Stomach (tissue), 9 donors: ENCODE measurements around the gene JSRP1. TPM values are rescaled to one million over a fixed set of nuclear protein-coding genes. Genes with fewer than 3 reads are reported as not detected.

Experiments used
- DNase-seq, 2 donors: peaks; one replicate each; pipeline versions ENCODE4 v3.0.0 to v3.0.0-alpha.2; 2013 to 2019
- H3K27ac ChIP-seq, 5 donors: fragments of 200-600 bp in 4 of 5; sonication (generic) in 4 of 5; one replicate each; pipeline ENCODE4 v1.5.1; 2013 to 2019; ENCODE audit warnings: mild to moderate bottlenecking in 1 of 5, moderate library complexity in 1 of 5
- H3K27me3 ChIP-seq, 3 donors: fragments of 200-600 bp; sonication (generic); one replicate each; pipeline ENCODE4 v1.5.1; 2017 to 2019; ENCODE audit warnings: mixed run types in 1 of 3
- H3K36me3 ChIP-seq, 4 donors: fragments of 200-600 bp; sonication (generic); 1 replicate in 3 of 4; 2 replicates in 1 of 4; pipeline ENCODE4 v1.5.1; 2016 to 2019
- H3K4me1 ChIP-seq, 4 donors: fragments of 200-600 bp; sonication (generic); one replicate each; pipeline ENCODE4 v1.5.1; 2016 to 2019
- H3K4me3 ChIP-seq, 4 donors: fragments of 200-600 bp; sonication (generic) in 3 of 4; one replicate each; pipeline ENCODE4 v1.5.1; 2016 to 2019; ENCODE audit warnings: mild to moderate bottlenecking in 1 of 4
- H3K9me3 ChIP-seq, 4 donors: fragments of 200-600 bp; sonication (generic); one replicate each; pipeline ENCODE4 v1.5.1; 2016 to 2019
- EP300 ChIP-seq: sonication (generic); formaldehyde crosslinking; IDR thresholded peaks from one replicate; pipeline ENCODE4 v1.6.1; 2017; ENCODE audit warnings: antibody characterized with exemption
- POLR2A ChIP-seq, 4 donors: fragments of 450-650 bp; IDR thresholded peaks; one replicate each; pipeline ENCODE4 v1.6.1; 2016; ENCODE audit warnings: antibody characterized with exemption in 4 of 4, control low read depth in 2 of 4, mild to moderate bottlenecking in 1 of 4, moderate library complexity in 1 of 4
- POLR2AphosphoS5 ChIP-seq, 3 donors: sonication (generic); formaldehyde crosslinking; IDR thresholded peaks; one replicate each; pipeline ENCODE4 v1.6.1; 2016; ENCODE audit warnings: antibody characterized with exemption in 3 of 3
- WGBS, 5 donors: extraction: QIAGEN DNeasy Blood & Tissue Kit in 3 of 5; methylation state at CpG; one replicate each; pipeline versions ENCODE4 v1.1.5 to v1.1.7; 2013 to 2018; 5-methylcytosine and 5-hydroxymethylcytosine counted together
- intact Hi-C: fragments of 100-400 bp; cut with DNase I; formaldehyde crosslinking; loops from one replicate; pipeline ENCODE4 v1.15.1; 2023; ENCODE audit warnings: low total_unique reads
- polyA plus RNA-seq, 3 donors: library from polyadenylated mRNA; stranded (reverse); fragments of 200-250 nt; gene quantifications; one replicate each; pipeline ENCODE4 v1.2.3, GENCODE V29; 2013
- total RNA-seq, 5 donors: library from RNA; depleted of rRNA; stranded (reverse); fragments of >200 nt; gene quantifications; one replicate each; pipeline versions ENCODE4 v1.1.0 to v1.2.3, GENCODE V29; 2014 to 2016
- TF ChIP-seq, protein P1 (sequence below), 7 experiments: fragments of 450-650 bp in 4 of 7; fragments of 200-600 bp in 3 of 7; sonication (generic) in 3 of 7; IDR thresholded peaks; one replicate each; pipeline ENCODE4 v1.5.1; 2016 to 2019; ENCODE audit warnings: antibody characterized with exemption in 7 of 7, control low read depth in 2 of 7, mild to moderate bottlenecking in 1 of 7
- donor health status: healthy with polysubstance abuse.
- donor health status: Bipolar disorder and iron deficiency.
- donor health status: healthy.

JSRP1 gene
- total and polyA plus RNA-seq, 8 donors = 0.58 to 0.75 (median 0.68) TPM; not detected in 5

DNA sequence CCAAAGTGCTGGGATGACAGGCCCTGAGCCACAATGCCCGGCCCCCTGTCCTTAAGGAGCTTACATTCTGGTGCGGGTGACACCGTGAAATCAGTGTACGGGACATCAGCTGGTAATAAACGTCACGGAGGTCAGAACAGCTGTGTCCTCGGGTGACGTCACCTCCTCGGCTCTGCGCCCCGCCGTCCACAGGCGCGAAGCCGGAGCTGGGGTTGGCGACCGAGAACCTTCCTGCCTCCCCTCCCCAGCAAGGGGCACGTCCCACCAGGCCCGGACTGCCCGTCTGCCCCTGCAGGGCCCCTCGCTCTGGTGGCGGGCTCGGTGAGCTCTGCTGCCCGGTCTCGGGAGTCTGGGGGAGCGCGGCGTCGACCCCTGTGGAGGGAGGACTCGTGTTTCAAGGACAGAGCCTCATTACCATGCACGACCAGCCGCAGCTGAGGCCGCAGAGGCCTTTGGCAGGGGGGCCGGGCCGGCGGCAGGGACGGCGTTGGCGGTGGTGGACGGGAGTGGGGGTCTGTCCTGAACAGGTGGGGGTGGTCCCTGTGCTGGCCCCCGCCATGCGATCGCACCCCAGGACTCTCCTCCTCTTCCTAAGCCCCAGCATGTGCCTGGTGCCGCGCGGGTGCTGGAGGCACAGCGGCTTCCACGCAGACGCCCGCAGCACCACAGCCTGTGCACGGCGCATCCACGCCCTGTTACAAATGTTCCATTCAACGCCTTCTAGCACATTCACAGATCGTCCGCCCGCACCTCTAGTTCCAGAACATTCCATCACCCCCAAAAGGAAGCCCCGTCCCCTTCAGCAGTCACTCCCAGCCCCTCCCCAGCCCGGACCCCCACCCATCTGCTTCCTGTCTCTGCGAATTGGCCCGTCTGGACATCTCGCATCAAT lies 46.3 kb upstream of the JSRP1 start:
- 11 to 22% (median 17%) methylated on average over 23 to 62 of the region's 62 CpGs for WGBS, 5 donors
- H3K27ac ChIP-seq = no peak overlapping the region
- H3K4me1 ChIP-seq = peaks cover 0 to 14% (median 11%) of the 10 kb centered on the region in 4 donors
- H3K9me3 ChIP-seq = no peaks in the 10 kb centered on the region
- peak overlapping the region in 1 of 4 donors; percentile 19 for H3K4me3 ChIP-seq
- no peak for TF ChIP-seq POLR2AphosphoS5 (IDR thresholded peaks at IDR 0.05)
- no peak for TF ChIP-seq EP300
- TF ChIP-seq, protein P1, sequence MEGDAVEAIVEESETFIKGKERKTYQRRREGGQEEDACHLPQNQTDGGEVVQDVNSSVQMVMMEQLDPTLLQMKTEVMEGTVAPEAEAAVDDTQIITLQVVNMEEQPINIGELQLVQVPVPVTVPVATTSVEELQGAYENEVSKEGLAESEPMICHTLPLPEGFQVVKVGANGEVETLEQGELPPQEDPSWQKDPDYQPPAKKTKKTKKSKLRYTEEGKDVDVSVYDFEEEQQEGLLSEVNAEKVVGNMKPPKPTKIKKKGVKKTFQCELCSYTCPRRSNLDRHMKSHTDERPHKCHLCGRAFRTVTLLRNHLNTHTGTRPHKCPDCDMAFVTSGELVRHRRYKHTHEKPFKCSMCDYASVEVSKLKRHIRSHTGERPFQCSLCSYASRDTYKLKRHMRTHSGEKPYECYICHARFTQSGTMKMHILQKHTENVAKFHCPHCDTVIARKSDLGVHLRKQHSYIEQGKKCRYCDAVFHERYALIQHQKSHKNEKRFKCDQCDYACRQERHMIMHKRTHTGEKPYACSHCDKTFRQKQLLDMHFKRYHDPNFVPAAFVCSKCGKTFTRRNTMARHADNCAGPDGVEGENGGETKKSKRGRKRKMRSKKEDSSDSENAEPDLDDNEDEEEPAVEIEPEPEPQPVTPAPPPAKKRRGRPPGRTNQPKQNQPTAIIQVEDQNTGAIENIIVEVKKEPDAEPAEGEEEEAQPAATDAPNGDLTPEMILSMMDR (IDR thresholded peaks at IDR 0.05) = no peak
- H3K36me3 ChIP-seq = no peaks in the 10 kb centered on the region
- peaks cover 5 to 66% (median 42%) of the 10 kb centered on the region in 3 donors for H3K27me3 ChIP-seq
- peak; percentile 47 to 83 for DNase-seq
- intact Hi-C loops = no loop called here

- no peak overlapping the region for H3K27ac ChIP-seq
- TF ChIP-seq, protein P1 (IDR thresholded peaks at IDR 0.05) = no peak
- TF ChIP-seq POLR2A (IDR thresholded peaks at IDR 0.05) (no peak), EP300 (no peak), POLR2AphosphoS5 (IDR thresholded peaks at IDR 0.05) (no peak)
- no peaks in the 10 kb centered on the region for H3K36me3 ChIP-seq
- peaks cover 0 to 11% (median 9%) of the 10 kb centered on the region in 4 donors for H3K4me1 ChIP-seq
- H3K27me3 ChIP-seq = peaks cover 0 to 55% (median 33%) of the 10 kb centered on the region in 3 donors
- intact Hi-C loops = no loop called here
- H3K9me3 ChIP-seq = no peaks in the 10 kb centered on the region
- 66 to 81% (median 71%) methylated on average over 16 to 17 of the region's 17 CpGs for WGBS, 5 donors
- DNase-seq = no peak
- H3K4me3 ChIP-seq = no peak overlapping the region
Observed at GRCh38 chr19:2300533-2300932, 44.3 kb upstream of the JSRP1 start.

- 73 to 88% (median 77%) methylated on average over 16 of the region's 16 CpGs for WGBS, 5 donors
- H3K9me3 ChIP-seq = no peaks in the 10 kb centered on the region
- H3K36me3 ChIP-seq = no peaks in the 10 kb centered on the region
- peaks cover 3 to 64% (median 31%) of the 10 kb centered on the region in 3 donors for H3K27me3 ChIP-seq
- H3K4me1 ChIP-seq = peaks cover 6 to 29% (median 22%) of the 10 kb centered on the region in 4 donors
- no peak for DNase-seq
- H3K27ac ChIP-seq = no peak overlapping the region
- no peak overlapping the region for H3K4me3 ChIP-seq
- intact Hi-C loops = no loop called here
- no peak for TF ChIP-seq EP300
- TF ChIP-seq POLR2AphosphoS5 (IDR thresholded peaks at IDR 0.05) = no peak
- TF ChIP-seq POLR2A (IDR thresholded peaks at IDR 0.05) = no peak
- TF ChIP-seq, protein P1 (IDR thresholded peaks at IDR 0.05) = no peak
Observed at GRCh38 chr19:2296141-2296540, 39.9 kb upstream of the JSRP1 start.

DNA sequence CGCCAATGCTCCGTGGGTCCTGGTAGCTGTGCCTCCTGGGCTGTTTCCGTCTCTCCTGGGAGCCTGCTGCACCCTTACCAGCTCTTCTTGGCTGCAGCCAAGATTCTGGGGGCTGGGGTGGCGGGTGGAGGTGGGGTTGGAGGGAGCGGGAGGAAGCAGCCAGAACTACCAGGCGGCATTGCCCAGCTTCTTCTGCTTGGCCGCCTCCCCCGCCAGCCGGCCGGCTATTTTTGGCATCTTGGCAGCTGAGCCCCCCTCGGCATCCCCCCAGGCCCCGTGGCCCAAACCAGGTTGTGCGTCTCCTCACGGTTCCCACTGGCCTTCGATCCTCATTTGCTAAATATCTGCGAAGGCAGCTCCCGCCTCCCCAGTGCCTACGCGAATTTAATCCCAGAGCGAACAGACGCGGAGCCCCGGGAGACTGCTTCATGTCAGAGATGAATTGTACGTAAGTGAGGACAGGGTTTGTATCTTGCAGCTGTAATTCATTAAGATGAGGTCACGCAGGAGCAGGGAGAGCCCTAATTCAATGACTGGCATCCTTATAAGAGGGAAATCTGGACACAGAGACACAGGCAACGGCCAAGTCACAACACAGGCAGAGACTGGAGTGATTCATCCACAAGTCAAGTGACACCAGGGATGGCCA lies 38.6 kb upstream of the JSRP1 start:
- TF ChIP-seq, protein P1 (IDR thresholded peaks at IDR 0.05) = no peak
- TF ChIP-seq POLR2AphosphoS5 (IDR thresholded peaks at IDR 0.05) (no peak), EP300 (no peak), POLR2A (IDR thresholded peaks at IDR 0.05) (no peak)
- Histone ChIP-seq H3K4me3 (peak overlapping the region in 2 of 4 donors; percentile 11 to 20), H3K36me3 (no peaks in the 10 kb centered on the region), H3K9me3 (no peaks in the 10 kb centered on the region), H3K4me1 (peaks cover 20 to 43% (median 36%) of the 10 kb centered on the region in 4 donors), H3K27me3 (peaks cover 15 to 67% (median 38%) of the 10 kb centered on the region in 3 donors), H3K27ac (peak overlapping the region in 3 of 5 donors; percentile 4 to 69 (median 41))
- 27 to 50% (median 34%) methylated on average over 16 to 26 of the region's 26 CpGs for WGBS, 5 donors
- peak in 1 of 2 donors; percentile 73 for DNase-seq
- intact Hi-C loops = no loop called here
